K562 (cell line): ENCODE data around the gene ALG6. TPM values are rescaled to one million over a fixed set of nuclear protein-coding genes. Genes with fewer than 3 reads are reported as not detected.

ENCODE experiments used
- ATAC-seq: fragments of 200-7000 bp; cut with Tn5 transposase; 3 replicates; pipeline ENCODE4 v1.9.1; 2020; ENCODE audit warnings: moderate library complexity
- BruUV-seq: library from RNA; stranded (reverse); fragments of 400-500 nt; replicated peaks from 2 replicates; lab custom pipeline; 2021; lab: Mats Ljungman, UMichigan
- CTCF ChIA-PET: fragments of 300-600 bp; formaldehyde crosslinking; extraction: SDS; loops from one replicate; lab custom pipeline; 2021; ENCODE audit warnings: low intra/inter-chr PET ratio; lab: Yijun Ruan, JAX
- POLR2A ChIA-PET: fragments of 300-600, 350-650 bp; sonication (Branson Sonifier 250); formaldehyde crosslinking; extraction: SDS; loops from one replicate; lab custom pipeline; 2021; ENCODE audit warnings: antibody characterized with exemption, inconsistent platforms; lab: Yijun Ruan, JAX
- DNase-seq, 4 experiments: peaks; one replicate each; pipeline versions ENCODE4 v3.0.0 to v3.0.0-alpha.2; 2011 to 2018; ENCODE audit warnings: low spot score in 3 of 4, mixed read lengths in 3 of 4; ENCODE audit errors: extremely low read depth in 1 of 4
- FAIRE-seq: peaks from 2 replicates; lab custom pipeline; 2011; peaks lifted over from hg19 to GRCh38; lab: Jason Lieb, UNC
- H2AFZ ChIP-seq: 2 replicates; pipeline ENCODE4 v1.6.0; 2011; ENCODE audit warnings: low read depth, low read length, control low read depth, inconsistent platforms
- H3K27ac ChIP-seq: fragments of 200-600 bp; 3 replicates; pipeline ENCODE4 v1.8.0; 2011; ENCODE audit warnings: low read depth, mild to moderate bottlenecking, control low read depth, inconsistent platforms, low read length, moderate library complexity, mixed read lengths; ENCODE audit errors: extremely low read depth
- H3K27me3 ChIP-seq, 2 experiments: fragments of 300-600 bp in 1 of 2; 2 replicates in 1 of 2; 3 replicates in 1 of 2; pipeline versions ENCODE4 v1.6.0 to v1.8.0; 2011; ENCODE audit warnings: inconsistent platforms in 2 of 2, low read length in 2 of 2, mild to moderate bottlenecking in 1 of 2, mixed read lengths in 1 of 2, moderate library complexity in 1 of 2; ENCODE audit not compliant: control insufficient read depth in 2 of 2, insufficient read depth in 2 of 2
- H3K36me3 ChIP-seq: fragments of 300-600 bp; 3 replicates; pipeline ENCODE4 v1.8.0; 2011; ENCODE audit warnings: mild to moderate bottlenecking, low read length, inconsistent platforms; ENCODE audit not compliant: control insufficient read depth, insufficient read depth
- H3K4me1 ChIP-seq, 2 experiments: fragments of 200-600 bp in 1 of 2; replicated peaks in 1 of 2; 2 replicates in 1 of 2; 3 replicates in 1 of 2; pipeline versions ENCODE4 v1.5.1 to v1.8.0; 2011; ENCODE audit warnings: inconsistent platforms in 2 of 2, low read length in 2 of 2, mild to moderate bottlenecking in 1 of 2, mixed read lengths in 1 of 2, moderate library complexity in 1 of 2; ENCODE audit not compliant: control insufficient read depth in 2 of 2, insufficient read depth in 2 of 2
- H3K4me2 ChIP-seq: 2 replicates; pipeline ENCODE4 v1.6.1; 2011; ENCODE audit warnings: low read length, control low read depth, inconsistent platforms, mixed read lengths; ENCODE audit not compliant: insufficient read depth
- H3K4me3 ChIP-seq: fragments of 200-600 bp; sonication (generic), shearing (Covaris generic); 2 replicates; pipeline ENCODE4 v1.5.1; 2016; ENCODE audit warnings: control low read depth, inconsistent platforms
- H3K79me2 ChIP-seq: fragments of 200-600 bp; 3 replicates; pipeline ENCODE4 v1.8.0; 2011; ENCODE audit warnings: low read length, inconsistent platforms; ENCODE audit not compliant: control insufficient read depth, insufficient read depth
- H3K9ac ChIP-seq, 2 experiments: 2 replicates each; pipeline versions ENCODE4 v1.6.0 to v1.6.1; 2011; ENCODE audit warnings: low read depth in 2 of 2, low read length in 2 of 2, control low read depth in 1 of 2, inconsistent platforms in 1 of 2, mild to moderate bottlenecking in 1 of 2, mixed read lengths in 1 of 2; ENCODE audit not compliant: insufficient read depth in 1 of 2
- H3K9me1 ChIP-seq: one replicate; pipeline ENCODE4 v1.6.0; 2011; ENCODE audit warnings: inconsistent platforms, mild to moderate bottlenecking, low read length, moderate library complexity; ENCODE audit not compliant: control insufficient read depth, insufficient read depth
- H3K9me3 ChIP-seq: replicated peaks from 2 replicates; pipeline ENCODE4 v1.5.1; 2011; ENCODE audit warnings: low read depth, low read length, inconsistent platforms; ENCODE audit not compliant: control insufficient read depth, insufficient read depth
- H4K20me1 ChIP-seq: replicated peaks from 2 replicates; pipeline ENCODE4 v1.6.1; 2011; ENCODE audit warnings: low read length, inconsistent platforms, mixed read lengths; ENCODE audit not compliant: control insufficient read depth, insufficient read depth
- CEBPZ ChIP-seq: fragments of 150-350 bp; IDR thresholded peaks from 2 replicates; pipeline ENCODE4 v1.6.1; 2014; ENCODE audit warnings: low read depth, mild to moderate bottlenecking, low read length, borderline replicate concordance
- CHD1 ChIP-seq: fragments of 200-600 bp; sonication (generic); IDR thresholded peaks from one replicate; pipeline ENCODE4 v1.6.1; 2012; ENCODE audit warnings: mild to moderate bottlenecking, moderate library complexity, low read length, inconsistent platforms
- DDX20 ChIP-seq: fragments of 450-650 bp; IDR thresholded peaks from 2 replicates; pipeline ENCODE4 v1.6.1; 2016; ENCODE audit warnings: missing genetic modification characterization, low read depth, mild to moderate bottlenecking, missing compliant biosample characterization, moderate library complexity
- ESRRB ChIP-seq: fragments of 250-450 bp; sonication (Bioruptor Pico); IDR thresholded peaks from 2 replicates; pipeline ENCODE4 v1.5.0; 2020; ENCODE audit warnings: mild to moderate bottlenecking, moderate library complexity, borderline replicate concordance
- EWSR1 ChIP-seq: fragments of 450-650 bp; IDR thresholded peaks from 2 replicates; pipeline ENCODE4 v1.6.1; 2018; ENCODE audit warnings: borderline replicate concordance, mild to moderate bottlenecking, low read depth, moderate library complexity; ENCODE audit not compliant: partially characterized antibody
- FOXP4 ChIP-seq: sonication (generic); formaldehyde crosslinking; IDR thresholded peaks from 2 replicates; pipeline ENCODE4 v1.8.0; 2022; ENCODE audit warnings: mild to moderate bottlenecking, missing genetic modification reagents, borderline replicate concordance
- MLLT1 ChIP-seq, 2 experiments: fragments of 450-650 bp; IDR thresholded peaks; 2 replicates each; pipeline ENCODE4 v1.6.1; 2016
- MYC ChIP-seq, 2 experiments: fragments of 250-450 bp in 1 of 2; sonication (Bioruptor Pico) in 1 of 2; IDR thresholded peaks; 2 replicates each; pipeline versions ENCODE4 v1.5.1 to v1.6.1; 2012 to 2021; ENCODE audit warnings: low read depth in 2 of 2, borderline replicate concordance in 1 of 2, improper control_type of control experiment in 1 of 2, low read length in 1 of 2, mild to moderate bottlenecking in 1 of 2, moderate library complexity in 1 of 2
- NFXL1 ChIP-seq: fragments of 450-650 bp; formaldehyde crosslinking; IDR thresholded peaks from 2 replicates; pipeline ENCODE4 v1.4.0; 2021; ENCODE audit warnings: mild to moderate bottlenecking
- SREBF2 ChIP-seq: sonication (generic); formaldehyde crosslinking; IDR thresholded peaks from 2 replicates; pipeline ENCODE4 v1.4.0; 2020; ENCODE audit warnings: mild to moderate bottlenecking, missing genetic modification reagents
- SRSF9 ChIP-seq: fragments of 200-400 bp; formaldehyde crosslinking; IDR thresholded peaks from 2 replicates; pipeline ENCODE4 v1.6.1; 2017; ENCODE audit warnings: low read depth, low read length, borderline replicate concordance
- ZNF124 ChIP-seq: sonication (generic); formaldehyde crosslinking; IDR thresholded peaks from 2 replicates; pipeline ENCODE4 v1.8.1; 2022; ENCODE audit warnings: missing genetic modification reagents
- WGBS: fragments of 100-300 bp; shearing (Covaris generic); methylation state at CpG from one replicate; pipeline ENCODE4 v1.1.6; 2016; ENCODE audit warnings: low coverage, mixed read lengths; ENCODE audit not compliant: insufficient coverage; ENCODE audit errors: missing lambda C conversion rate; 5-methylcytosine and 5-hydroxymethylcytosine counted together
- in situ Hi-C: fragments of 300-500 bp; cut with MboI; formaldehyde crosslinking; loops from 4 replicates; pipeline ENCODE4 v1.15.0; 2018; ENCODE audit warnings: inconsistent platforms, mixed read lengths
- intact Hi-C: fragments of 100-400 bp; cut with micrococcal nuclease; formaldehyde crosslinking; loops from 2 replicates; pipeline ENCODE4 v1.14.2; 2022
- polyA plus RNA-seq, 8 experiments: library from polyadenylated mRNA; depleted of rRNA in 4 of 8; stranded (reverse) in 5 of 8; unstranded in 3 of 8; fragments of >200 nt; fragmentation: Nextera tagmentation in 2 of 8; fragmentation: Illumina TruSeq in 1 of 8; extraction: Ambion mirVana in 2 of 8; extraction: Trizol in 1 of 8; gene quantifications; 2 replicates each; pipeline versions ENCODE4 v1.2.1 to v1.2.3, GENCODE V29; 2011 to 2014; ENCODE audit warnings: inconsistent platforms in 1 of 8, missing spikeins in 1 of 8
- total RNA-seq, 7 experiments: library from RNA; depleted of rRNA in 6 of 7; stranded (reverse); fragments of >200 nt in 6 of 7; fragmentation: Illumina TruSeq in 2 of 7; extraction: Trizol in 2 of 7; gene quantifications; 2 replicates each; pipeline versions ENCODE4 v1.2.1 to v1.2.3, GENCODE V29; 2011 to 2021; ENCODE audit warnings: low replicate concordance in 1 of 7

ALG6 gene
- total and polyA plus RNA-seq, 9 of the 15 experiments (the other 6 are each of a cell fraction or from before 2014, with no cell fraction given), result 14.6 to 35.7 (median 23.3) TPM

- TF ChIP-seq MLLT1 (IDR thresholded peaks at IDR 0.05) (0 out of 4 replicates have a peak, but pooled peaks of 1 of the 2 experiments have one; percentile 31), CEBPZ (no peak)
- TF ChIP-seq, all 486 proteins: peak for 2
Observed at GRCh38 chr1:63366908-63367214, 566 bp upstream of the ALG6 start (continued).

- TSS peak; percentile 65 for BruUV-seq
- H3K79me2 ChIP-seq, result peaks cover 14% of the 10 kb centered on the region
- no peaks in the 10 kb centered on the region for H3K9me3 ChIP-seq
- TF ChIP-seq NFXL1, result no peak
- TF ChIP-seq EWSR1, result no peak
- TF ChIP-seq SREBF2, result no peak
- TF ChIP-seq SRSF9, result no peak
- TF ChIP-seq ZNF124 (CRISPR knock-in tag), result no peak
- no peak for TF ChIP-seq ESRRB (CRISPR knock-in tag)
- TF ChIP-seq DDX20 (tag), result no peak
- no peak for TF ChIP-seq CHD1
- TF ChIP-seq FOXP4, result no peak
- TF ChIP-seq MYC (IDR thresholded peaks at IDR 0.05; ENCODE audit: low read depth, low read length), result no peak
- no peak for TF ChIP-seq MYC (CRISPR knock-in tag; IDR thresholded peaks at IDR 0.05; ENCODE audit: borderline replicate concordance, low read depth)
- peak overlapping the region; percentile 96 for H3K4me2 ChIP-seq
- peaks cover 6 to 11% of the 10 kb centered on the region in 2 experiments; a peak in 4 of 5 replicates for H3K4me1 ChIP-seq
- ChIA-PET CTCF (no interaction called here), POLR2A (interaction anchor here (1.1 kb wide), 1 partner anchor 69 kb away, joined by 3 read pairs; no protein-coding TSS in a partner anchor)
- DNase-seq (peak in 2 of 4 experiments; percentile 10 to 20), FAIRE-seq (no peak), ATAC-seq (peak; percentile 28)
- no peaks in the 10 kb centered on the region for H3K9me1 ChIP-seq
- H3K27ac ChIP-seq, result peak overlapping the region; percentile 86
- H2AFZ ChIP-seq, result peak overlapping the region; percentile 99
- H3K27me3 ChIP-seq, result no peaks in the 10 kb centered on the region
- H3K36me3 ChIP-seq, result peaks cover 17% of the 10 kb centered on the region; the same call in 2 of the 3 replicates
- intact Hi-C loops (loop anchor here (10.0 kb wide), 1 partner anchor 157 kb away; the partner anchor contains the start of genes EFCAB7 and ITGB3BP), in situ Hi-C loops (no loop called here)
- H3K9ac ChIP-seq, result peak overlapping the region; percentile 81 to 100
- H4K20me1 ChIP-seq, result no peaks in the 10 kb centered on the region
- peak overlapping the region; percentile 72 for H3K4me3 ChIP-seq
- 0% methylated on average over 9 of the region's 10 CpGs for WGBS
Observed at GRCh38 chr1:63368131-63368530, 704 bp downstream of the ALG6 start.
